Fibroblast of lung (primary cell): ENCODE measurements around the gene UNKL. TPM values are rescaled to one million over a fixed set of nuclear protein-coding genes. Genes with fewer than 3 reads are reported as not detected.

Source experiments
- DNase-seq, 2 donors: peaks; one replicate each; pipeline versions ENCODE4 v3.0.0 to v3.0.0-alpha.2; 2010; ENCODE audit warnings: low read depth in 2 of 2
- H2AFZ ChIP-seq: 2 replicates; pipeline ENCODE4 v1.5.1; 2012; ENCODE audit warnings: low read length, control low read depth, inconsistent platforms
- H3K27ac ChIP-seq: 2 replicates; pipeline ENCODE4 v1.5.1; 2011; ENCODE audit warnings: low read length, control low read depth; ENCODE audit not compliant: insufficient read depth
- H3K27me3 ChIP-seq: 2 replicates; pipeline ENCODE4 v1.5.1; 2011; ENCODE audit warnings: mild to moderate bottlenecking, low read length; ENCODE audit not compliant: control insufficient read depth, insufficient read depth
- H3K36me3 ChIP-seq: 2 replicates; pipeline ENCODE4 v1.5.1; 2011; ENCODE audit warnings: low read length; ENCODE audit not compliant: control insufficient read depth, insufficient read depth
- H3K4me1 ChIP-seq: 2 replicates; pipeline ENCODE4 v1.5.1; 2011; ENCODE audit warnings: low read length; ENCODE audit not compliant: control insufficient read depth, insufficient read depth; ENCODE audit errors: extremely low read depth
- H3K4me2 ChIP-seq: 2 replicates; pipeline ENCODE4 v1.5.1; 2011; ENCODE audit warnings: low read length, control low read depth; ENCODE audit not compliant: insufficient read depth; ENCODE audit errors: extremely low read depth
- H3K4me3 ChIP-seq, 4 experiments: fragments of 200-600 bp in 1 of 4; sonication (generic) in 1 of 4; replicated peaks in 1 of 4; 2 replicates each; pipeline ENCODE4 v1.5.1; 2011 to 2016; ENCODE audit warnings: low read length in 4 of 4, low read depth in 3 of 4, mild to moderate bottlenecking in 3 of 4, control low read depth in 2 of 4, inconsistent platforms in 1 of 4, mixed read lengths in 1 of 4; ENCODE audit not compliant: insufficient read depth in 1 of 4; ENCODE audit errors: control extremely low read depth in 1 of 4
- H3K79me2 ChIP-seq: 2 replicates; pipeline ENCODE4 v1.5.1; 2012; ENCODE audit warnings: mild to moderate bottlenecking, low read length, inconsistent platforms; ENCODE audit not compliant: control insufficient read depth, insufficient read depth
- H3K9ac ChIP-seq: 2 replicates; pipeline ENCODE4 v1.5.1; 2011; ENCODE audit warnings: mild to moderate bottlenecking, low read length, control low read depth; ENCODE audit not compliant: insufficient read depth
- H3K9me3 ChIP-seq: 2 replicates; pipeline ENCODE4 v1.5.1; 2012; ENCODE audit warnings: low read depth, low read length; ENCODE audit not compliant: control insufficient read depth, insufficient read depth
- H4K20me1 ChIP-seq: 2 replicates; pipeline ENCODE4 v1.5.1; 2011; ENCODE audit warnings: low read length; ENCODE audit not compliant: control insufficient read depth, insufficient read depth; ENCODE audit errors: extremely low read depth
- CTCF ChIP-seq, 2 donors: IDR thresholded peaks in 1 of 2; conservative IDR thresholded peaks in 1 of 2; 1 replicate in 1 of 2; 2 replicates in 1 of 2; pipeline ENCODE4 v1.5.1; 2011 to 2012; ENCODE audit warnings: low read length in 2 of 2, control low read depth in 1 of 2, inconsistent platforms in 1 of 2, low read depth in 1 of 2, mild to moderate bottlenecking in 1 of 2
- EZH2 ChIP-seq: IDR thresholded peaks from 2 replicates; pipeline ENCODE4 v1.5.1; 2012; ENCODE audit warnings: low read length, control low read depth, mild to moderate bottlenecking; ENCODE audit errors: missing control alignments
- polyA plus RNA-seq, 2 donors: library from polyadenylated mRNA; depleted of rRNA in 1 of 2; stranded (reverse) in 1 of 2; unstranded in 1 of 2; fragments of >200 nt; gene quantifications; 2 replicates each; pipeline ENCODE4 v1.2.1, GENCODE V29; 2011 to 2012; ENCODE audit warnings: missing spikeins in 1 of 2
- total RNA-seq: library from RNA; depleted of rRNA; stranded (reverse); fragments of >200 nt; gene quantifications from 2 replicates; pipeline ENCODE4 v1.2.1, GENCODE V29; 2014

The UNKL gene
- total and polyA plus RNA-seq, 2 donors (not counting 1 experiment from before 2014, with no cell fraction given), result 4.3 to 6.3 TPM

GRCh38 chr16:1334739-1335138 lies 79.8 kb downstream of the UNKL start:
- Histone ChIP-seq H3K27ac (no peak overlapping the region), H2AFZ (no peak overlapping the region), H3K4me2 (no peak overlapping the region), H4K20me1 (no peaks in the 10 kb centered on the region), H3K79me2 (no peaks in the 10 kb centered on the region), H3K27me3 (peaks cover 36% of the 10 kb centered on the region), H3K36me3 (no peaks in the 10 kb centered on the region), H3K4me1 (peaks cover 7% of the 10 kb centered on the region), H3K4me3 (no peak overlapping the region), H3K9me3 (no peaks in the 10 kb centered on the region), H3K9ac (no peak overlapping the region)
- DNase-seq, result no peak
- TF ChIP-seq EZH2 (peak; percentile 31), CTCF (conservative IDR thresholded peaks at IDR 0.05 in 1 of 2, IDR thresholded peaks at IDR 0.05 in 1 of 2; ENCODE audit: low read depth in 1 of 2, low read length in 2 of 2) (no peak)

- Histone ChIP-seq H3K4me3 (no peak overlapping the region), H3K9ac (no peak overlapping the region), H2AFZ (no peak overlapping the region), H3K27ac (no peak overlapping the region), H3K4me2 (peak overlapping the region; percentile 25), H3K9me3 (no peaks in the 10 kb centered on the region), H3K79me2 (no peaks in the 10 kb centered on the region), H4K20me1 (no peaks in the 10 kb centered on the region), H3K36me3 (no peaks in the 10 kb centered on the region), H3K27me3 (peaks cover 36% of the 10 kb centered on the region), H3K4me1 (peaks cover 7% of the 10 kb centered on the region)
- DNase-seq, result no peak
- TF ChIP-seq EZH2 (no peak), CTCF (conservative IDR thresholded peaks at IDR 0.05 in 1 of 2, IDR thresholded peaks at IDR 0.05 in 1 of 2; ENCODE audit: low read depth in 1 of 2, low read length in 2 of 2) (no peak)
Observed at GRCh38 chr16:1333854-1334700, 80.4 kb downstream of the UNKL start.

- H3K36me3 ChIP-seq, result no peaks in the 10 kb centered on the region
- peak within 1 kb of the TSS; percentile 25 for H3K4me2 ChIP-seq
- peaks cover 36% of the 10 kb centered on the region for H3K27me3 ChIP-seq
- H3K79me2 ChIP-seq, result no peaks in the 10 kb centered on the region
- TF ChIP-seq CTCF (conservative IDR thresholded peaks at IDR 0.05 in 1 of 2, IDR thresholded peaks at IDR 0.05 in 1 of 2; ENCODE audit: low read depth in 1 of 2, low read length in 2 of 2) (no peak), EZH2 (peak; percentile 35)
- H2AFZ ChIP-seq, result no peak within 1 kb of the TSS
- peaks cover 7% of the 10 kb centered on the region for H3K4me1 ChIP-seq
- H3K4me3 ChIP-seq, result peak within 1 kb of the TSS in 1 of 4 experiments; percentile 30
- H3K9me3 ChIP-seq, result no peaks in the 10 kb centered on the region
- no peaks in the 10 kb centered on the region for H4K20me1 ChIP-seq
- no peak within 1 kb of the TSS for H3K9ac ChIP-seq
- no peak for DNase-seq
- H3K27ac ChIP-seq, result no peak within 1 kb of the TSS
Observed at GRCh38 chr16:1333149-1333812, 81.2 kb downstream of the UNKL start, which contains the start of gene BAIAP3. Gene BAIAP3 (plus strand): TSS chr16:1333645. CDS start chr16:1338550, 4,905 bp downstream.
